NCI-H1105 (cell line): ENCODE measurements around the gene RIGI.
"Not testable (repeated sequence)": the region's sequence is repeated elsewhere in the genome, so short reads cannot be mapped to it uniquely, and the experiment has no call there.

ENCODE experiments used
- DNase-seq: peaks from one replicate; lab custom pipeline; 2025; lab: John Stamatoyannopoulos, UW

Gene RIGI

DNA sequence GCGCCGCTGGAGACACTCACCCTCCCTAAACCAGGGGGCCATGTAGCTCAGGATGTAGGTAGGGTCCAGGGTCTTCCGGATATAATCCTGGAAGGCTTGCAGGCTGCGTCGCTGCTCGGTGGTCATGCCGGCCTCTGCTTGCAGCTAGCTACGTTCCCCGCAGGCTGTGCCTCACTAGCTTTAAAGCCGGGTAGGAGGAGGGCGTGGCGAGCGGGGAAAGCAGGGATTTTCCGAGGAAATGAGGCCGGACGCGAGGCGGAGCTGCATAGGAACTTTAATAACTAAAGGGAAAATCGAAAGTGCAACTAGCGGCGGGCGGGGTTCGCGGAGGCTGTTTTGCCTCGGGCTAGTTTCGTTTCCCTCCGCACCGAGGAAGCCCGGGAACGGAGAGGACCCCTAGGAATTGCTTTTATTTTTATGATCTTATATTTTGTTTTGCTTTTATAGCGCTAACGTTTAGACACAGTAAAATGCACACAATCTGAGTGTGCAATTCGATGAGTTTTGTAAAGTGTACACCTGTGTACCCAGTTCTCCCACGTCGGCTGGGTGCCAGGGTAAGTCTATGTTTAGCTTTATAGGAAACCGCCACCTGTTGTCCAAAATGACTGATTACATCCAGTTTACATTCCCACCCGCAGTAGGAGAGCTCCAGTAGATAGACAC is at the start of gene RIGI:
RIGI (minus strand) TSS at position 156 of the 666 bp plus-strand sequence; CDS start at position 126, 30 bp downstream.
- DNase-seq = peak; percentile 70

- no peak for DNase-seq
These were observed 48.9 kb upstream of the RIGI start for GRCh38 chr9:32574858-32575257.

GRCh38 chr9:32573821-32574220 is 47.8 kb upstream of the RIGI start:
- DNase-seq = no peak

DNA sequence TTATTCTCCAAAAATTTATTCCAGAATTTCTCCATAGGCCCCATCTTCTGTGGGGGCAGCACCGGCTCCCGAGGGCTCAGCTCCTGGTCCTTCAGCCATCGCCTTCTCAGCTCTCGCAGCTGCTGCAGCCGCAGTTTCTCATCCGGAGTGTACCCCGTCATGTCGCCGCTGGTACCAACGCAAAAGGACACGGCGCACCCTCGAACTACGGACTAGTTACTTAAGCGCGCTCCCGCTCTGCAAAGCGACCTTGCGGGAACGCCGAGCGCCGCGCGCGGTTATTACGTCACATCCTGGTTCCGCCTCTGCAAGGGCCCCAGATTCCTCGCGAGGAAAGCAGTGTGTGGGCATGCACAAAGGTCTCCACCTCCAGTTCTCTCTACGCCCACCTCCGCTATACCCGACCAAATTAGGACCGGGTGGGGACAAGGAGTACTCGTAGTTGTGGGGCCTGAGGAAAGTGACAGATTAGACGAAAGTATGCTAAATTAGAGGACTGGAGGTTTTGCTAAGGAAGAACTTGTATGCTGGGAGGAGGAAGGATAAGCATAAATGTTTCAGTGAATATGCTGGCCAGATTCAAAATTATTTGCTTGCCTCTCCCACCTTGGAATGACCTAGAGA is 47.0 kb upstream of the RIGI start, which contains the start of gene NDUFB6:
NDUFB6 (minus strand) TSS at position 260 of the 624 bp plus-strand sequence; CDS start at position 161, 99 bp downstream.
- DNase-seq = peak; percentile 94

- DNase-seq = peak; percentile 68
These were observed 46.2 kb upstream of the RIGI start for GRCh38 chr9:32571969-32572899.

DNA sequence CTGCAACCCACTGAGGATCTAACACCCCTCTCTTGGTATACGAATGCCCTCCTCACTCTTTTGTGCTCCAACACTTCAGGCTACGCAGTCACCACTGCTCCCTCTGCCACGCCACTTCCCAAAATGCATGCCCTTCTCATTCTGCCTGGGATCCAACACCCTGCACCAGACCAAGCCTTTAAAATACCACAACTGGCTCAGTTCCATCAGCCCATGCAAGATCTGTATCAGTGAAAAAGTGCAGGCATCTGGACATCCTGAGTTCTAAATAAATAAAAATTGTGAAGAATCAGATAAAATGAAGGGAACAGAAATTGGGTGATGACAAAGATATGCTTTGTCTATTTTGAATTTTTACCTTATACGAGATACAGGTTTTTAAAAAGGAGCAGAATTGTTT is 44.3 kb upstream of the RIGI start:
- DNase-seq = no peak

DNA sequence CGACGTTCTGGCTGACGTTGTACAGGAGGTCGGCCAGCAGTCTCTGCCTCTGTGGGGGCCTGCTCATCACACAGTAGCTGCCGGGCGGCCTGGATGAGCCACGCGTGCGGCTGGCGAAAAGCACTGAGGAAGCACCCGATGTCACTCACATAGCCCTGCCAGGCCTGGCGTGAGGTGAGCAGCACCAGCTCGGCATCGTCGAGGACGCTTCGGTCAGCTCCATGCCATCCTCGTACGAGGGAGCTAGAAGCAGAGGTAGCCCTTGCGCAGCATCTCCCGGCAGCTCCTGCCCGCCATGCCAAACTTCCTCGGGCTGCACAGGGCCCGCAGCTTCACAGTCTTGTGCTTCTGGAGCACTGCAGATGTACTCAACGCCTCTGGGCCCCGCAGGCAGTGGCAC is 40.8 kb upstream of the RIGI start:
- no peak for DNase-seq

- DNase-seq = no peak
These were observed 40.0 kb upstream of the RIGI start for GRCh38 chr9:32565967-32566366.

- no peak for DNase-seq
These were observed 32.5 kb upstream of the RIGI start for GRCh38 chr9:32558408-32558934.

GRCh38 chr9:32554591-32554990 is 28.6 kb upstream of the RIGI start:
- DNase-seq = no peak

- DNase-seq = no peak
These were observed 28.1 kb upstream of the RIGI start for GRCh38 chr9:32554107-32554506.

DNA sequence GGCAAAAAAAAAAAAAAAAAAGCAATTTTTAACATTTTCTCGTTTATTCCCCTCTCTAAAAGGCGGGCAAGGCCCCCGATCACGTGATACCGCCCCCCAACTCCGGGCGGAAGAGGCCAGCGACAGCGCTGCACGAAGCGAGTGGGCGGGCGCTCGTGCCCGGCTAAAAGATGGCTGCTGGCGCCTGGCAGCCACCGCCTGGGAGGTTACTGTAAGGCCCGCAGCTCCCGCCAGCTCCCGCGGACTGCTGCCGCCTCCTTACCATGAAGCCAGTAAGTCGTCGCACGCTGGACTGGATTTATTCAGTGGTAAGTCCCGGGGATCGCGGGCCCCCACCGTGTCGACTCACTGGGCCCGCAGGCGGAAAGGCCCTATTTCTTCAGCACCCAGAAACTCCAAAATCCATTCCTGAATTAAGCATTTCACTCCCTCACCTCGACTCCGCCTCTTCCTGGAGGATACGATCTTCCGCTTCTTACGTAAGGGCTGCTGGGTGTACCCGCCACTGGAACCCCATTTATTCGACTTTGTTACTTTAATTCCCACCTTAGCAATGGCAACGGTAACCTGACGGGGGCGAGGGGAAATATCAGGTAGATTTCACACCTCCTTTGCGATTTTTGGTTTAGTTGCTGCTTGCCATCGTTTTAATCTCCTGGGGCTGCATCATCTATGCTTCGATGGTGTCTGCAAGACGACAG is 26.3 kb upstream of the RIGI start, which contains the start of the genes SMIM27 and TOPORS:
SMIM27 (plus strand) TSS at position 156 of the 701 bp plus-strand sequence; CDS start at position 264, 108 bp downstream.
TOPORS (minus strand) TSS at position 415 of the 701 bp plus-strand sequence; CDS start at position 265, 150 bp downstream.
- DNase-seq = peak; percentile 91

DNA sequence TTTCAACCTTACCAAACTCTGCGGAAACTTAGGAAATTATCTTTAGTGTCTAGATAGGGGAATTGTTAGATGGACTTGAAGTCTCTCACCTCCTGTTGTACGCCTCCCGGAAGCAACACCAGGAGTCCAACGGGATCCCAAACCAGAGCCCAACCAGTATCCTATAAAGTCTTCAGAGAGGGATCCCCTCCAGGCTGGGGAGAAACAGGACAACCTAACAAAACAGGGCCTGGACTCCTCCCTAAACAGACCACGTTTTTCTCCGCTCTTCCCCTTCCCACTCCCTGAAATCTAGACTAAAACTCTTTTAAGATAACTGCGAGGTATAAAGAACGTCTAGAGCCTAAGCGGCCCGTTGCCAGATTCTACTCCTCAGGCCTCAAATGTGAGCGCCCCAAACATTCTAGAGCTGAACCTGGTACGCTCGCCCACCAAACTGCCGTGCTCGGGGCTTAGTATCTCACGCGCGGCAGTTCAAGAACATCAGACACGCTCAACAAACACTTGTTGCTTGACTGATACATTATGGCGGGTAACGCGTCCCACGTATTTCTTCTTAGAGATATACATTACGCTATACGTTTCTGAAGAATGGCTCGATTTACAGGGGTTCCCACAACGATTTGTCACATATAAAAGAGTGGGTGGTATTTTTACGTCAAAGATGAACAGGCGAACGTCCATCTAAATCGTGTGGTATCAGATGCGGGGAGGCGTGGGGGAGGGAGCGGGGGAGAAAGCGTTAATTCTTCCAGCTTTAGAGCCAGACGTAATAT is 25.5 kb upstream of the RIGI start:
- DNase-seq = peak; percentile 34

- DNase-seq = peak; percentile 96
These were observed 24.7 kb upstream of the RIGI start for GRCh38 chr9:32550562-32551275.

GRCh38 chr9:32550150-32550561 is 24.2 kb upstream of the RIGI start:
- no peak for DNase-seq

GRCh38 chr9:32548213-32548612 is 22.2 kb upstream of the RIGI start:
- DNase-seq = not testable (repeated sequence)

DNA sequence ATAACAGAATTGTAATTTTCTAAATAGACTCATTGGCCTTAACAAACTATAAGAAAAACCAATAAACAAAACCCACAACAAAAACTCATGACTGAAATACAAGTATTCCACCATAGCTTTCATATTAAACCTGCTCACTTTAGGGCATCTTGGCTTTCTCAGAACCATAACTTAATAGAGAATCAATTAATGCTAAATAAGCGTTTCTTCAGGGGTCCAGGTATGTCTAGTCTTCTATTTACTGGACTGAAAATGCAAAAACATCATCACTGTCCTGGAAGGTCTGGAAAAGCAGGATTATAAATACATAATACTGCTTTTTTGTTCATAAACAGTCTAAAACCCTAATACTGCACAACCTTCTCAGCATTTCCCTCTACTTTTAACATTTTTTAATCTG is 19.9 kb upstream of the RIGI start:
- DNase-seq = no peak

DNA sequence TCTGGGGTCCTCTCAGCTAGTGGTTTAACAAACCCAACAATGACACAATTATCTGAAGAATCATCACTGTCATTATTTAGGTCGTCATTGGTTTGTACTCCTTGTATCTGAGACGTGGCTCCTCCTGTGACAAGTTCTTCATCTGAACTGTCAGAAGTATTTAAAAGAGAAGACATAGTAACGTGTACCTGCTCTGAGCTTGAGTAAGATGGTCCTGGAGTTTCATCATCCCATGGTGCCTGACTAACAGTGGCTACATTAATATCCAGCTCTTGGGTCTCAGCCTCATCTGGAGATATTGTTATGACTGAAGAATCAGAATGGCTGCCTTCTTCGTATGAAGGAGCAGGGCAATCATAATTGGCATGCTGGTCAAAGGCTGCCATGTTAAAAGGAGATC is 17.1 kb upstream of the RIGI start:
- DNase-seq = no peak

DNA sequence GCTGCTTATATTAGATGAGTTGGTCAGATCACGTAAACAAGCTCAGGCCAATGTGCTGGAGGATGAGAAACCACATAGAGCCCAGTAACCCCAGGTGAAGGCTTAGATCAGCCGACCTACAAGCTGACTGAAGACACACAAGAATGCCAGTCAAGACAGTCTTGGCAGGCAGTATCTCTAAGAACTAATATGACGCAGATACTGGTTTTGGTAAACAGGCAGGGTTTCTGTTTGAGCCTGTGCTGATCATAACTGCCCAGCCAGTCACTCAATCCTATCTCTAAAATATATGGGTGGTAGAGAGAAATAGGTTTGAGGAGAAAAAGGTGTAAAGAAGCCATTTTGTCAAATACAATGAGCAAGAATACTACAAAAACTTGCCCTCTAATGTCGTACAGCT is 7.8 kb upstream of the RIGI start:
- no peak for DNase-seq

- no peak for DNase-seq
These were observed 7.3 kb upstream of the RIGI start for GRCh38 chr9:32533336-32533735.
